Dedifferentiated amniotic fluid mesenchymal stem cell (primary cell): ENCODE measurements around the gene CDH4.

Source experiments
- DNase-seq: peaks from one replicate; pipeline ENCODE4 v3.0.0-alpha.2; 2016; ENCODE audit errors: extremely low spot score

CDH4 gene

GRCh38 chr20:61355585-61355984 lies 103.5 kb downstream of the CDH4 start:
- no peak for DNase-seq

GRCh38 chr20:61356196-61356595 lies 104.1 kb downstream of the CDH4 start:
- DNase-seq: no peak

GRCh38 chr20:61357119-61357518 lies 105.1 kb downstream of the CDH4 start:
- DNase-seq: no peak

GRCh38 chr20:61359254-61359653 lies 107.2 kb downstream of the CDH4 start:
- no peak for DNase-seq

GRCh38 chr20:61360296-61360695 lies 108.2 kb downstream of the CDH4 start:
- DNase-seq: no peak

- no peak for DNase-seq
Measured at GRCh38 chr20:61360940-61361339, 108.9 kb downstream of the CDH4 start.

- no peak for DNase-seq
Measured at GRCh38 chr20:61361501-61361900, 109.4 kb downstream of the CDH4 start.

GRCh38 chr20:61364147-61364546 lies 112.1 kb downstream of the CDH4 start:
- no peak for DNase-seq

GRCh38 chr20:61366914-61367313 lies 114.9 kb downstream of the CDH4 start:
- DNase-seq: no peak

GRCh38 chr20:61369731-61370520 lies 117.9 kb downstream of the CDH4 start:
- no peak for DNase-seq

GRCh38 chr20:61370841-61371303 lies 118.8 kb downstream of the CDH4 start:
- no peak for DNase-seq

- DNase-seq: no peak
Measured at GRCh38 chr20:61371501-61372136, 119.6 kb downstream of the CDH4 start.

GRCh38 chr20:61372137-61373054 lies 120.3 kb downstream of the CDH4 start:
- DNase-seq: no peak

- DNase-seq: no peak
Measured at GRCh38 chr20:61373055-61373399, 121.0 kb downstream of the CDH4 start.

- no peak for DNase-seq
Measured at GRCh38 chr20:61373956-61374545, 122.0 kb downstream of the CDH4 start.

GRCh38 chr20:61376541-61377240 lies 124.6 kb downstream of the CDH4 start:
- no peak for DNase-seq

GRCh38 chr20:61378694-61379355 lies 126.8 kb downstream of the CDH4 start:
- DNase-seq: no peak

GRCh38 chr20:61379898-61380544 lies 128.0 kb downstream of the CDH4 start:
- no peak for DNase-seq

- no peak for DNase-seq
Measured at GRCh38 chr20:61380545-61380915, 128.5 kb downstream of the CDH4 start.

GRCh38 chr20:61382194-61382593 lies 130.1 kb downstream of the CDH4 start:
- no peak for DNase-seq
